Lower lobe of right lung (tissue), 2 donors: ENCODE results near the gene ABCB6. TPM values are rescaled to one million over a fixed set of nuclear protein-coding genes. Genes with fewer than 3 reads are reported as not detected.

Experiments used
- ATAC-seq, 2 donors: fragments of 200-7000 bp; cut with Tn5 transposase; one replicate each; pipeline ENCODE4 v1.9.1; 2020 to 2022; ENCODE audit warnings: mild to moderate bottlenecking in 2 of 2, moderate library complexity in 2 of 2
- DNase-seq: peaks from one replicate; pipeline ENCODE4 v3.0.0-alpha.2; 2020
- H3K27ac ChIP-seq: fragments of 200-600 bp; one replicate; pipeline ENCODE4 v1.8.0; 2022
- H3K27me3 ChIP-seq: fragments of 200-600 bp; one replicate; pipeline ENCODE4 v1.8.0; 2022; ENCODE audit warnings: low read depth
- H3K36me3 ChIP-seq: fragments of 200-600 bp; one replicate; pipeline ENCODE4 v1.8.0; 2022; ENCODE audit warnings: mild to moderate bottlenecking
- H3K4me1 ChIP-seq: fragments of 200-600 bp; one replicate; pipeline ENCODE4 v1.8.0; 2022
- H3K4me3 ChIP-seq: fragments of 200-600 bp; one replicate; pipeline ENCODE4 v1.8.0; 2022; ENCODE audit warnings: mild to moderate bottlenecking
- H3K9me3 ChIP-seq: fragments of 200-600 bp; one replicate; pipeline ENCODE4 v1.8.0; 2022
- intact Hi-C: fragments of 100-400 bp; cut with DNase I; formaldehyde crosslinking; loops from one replicate; pipeline ENCODE4 v1.11.0; 2022
- total RNA-seq: library from RNA; stranded (reverse); fragmentation: NEBNext Ultra II Directional; extraction: Animal tissue kit (Norgen Biotek cat#: 25700); gene quantifications from one replicate; pipeline ENCODE4 v1.2.1, GENCODE V29; 2021
- TF ChIP-seq, protein P1 (sequence below): fragments of 200-600 bp; IDR thresholded peaks from one replicate; pipeline ENCODE4 v1.8.0; 2022; ENCODE audit warnings: antibody characterized with exemption, mild to moderate bottlenecking
- donor health status: DM: no; HTN: yes; CAD: no; lungs with severe emphysema.

The ABCB6 gene
- total RNA-seq, 1 donor from 2014 or later, result 15.4 TPM

- intact Hi-C loops, result no loop called here
- ATAC-seq (no peak), DNase-seq (no peak)
- Histone ChIP-seq H3K36me3 (peaks cover 34% of the 10 kb centered on the region), H3K27ac (peak overlapping the region; percentile 91), H3K27me3 (no peaks in the 10 kb centered on the region), H3K4me1 (peaks cover 19% of the 10 kb centered on the region), H3K9me3 (no peaks in the 10 kb centered on the region), H3K4me3 (peak overlapping the region; percentile 76)
- TF ChIP-seq, protein P1, sequence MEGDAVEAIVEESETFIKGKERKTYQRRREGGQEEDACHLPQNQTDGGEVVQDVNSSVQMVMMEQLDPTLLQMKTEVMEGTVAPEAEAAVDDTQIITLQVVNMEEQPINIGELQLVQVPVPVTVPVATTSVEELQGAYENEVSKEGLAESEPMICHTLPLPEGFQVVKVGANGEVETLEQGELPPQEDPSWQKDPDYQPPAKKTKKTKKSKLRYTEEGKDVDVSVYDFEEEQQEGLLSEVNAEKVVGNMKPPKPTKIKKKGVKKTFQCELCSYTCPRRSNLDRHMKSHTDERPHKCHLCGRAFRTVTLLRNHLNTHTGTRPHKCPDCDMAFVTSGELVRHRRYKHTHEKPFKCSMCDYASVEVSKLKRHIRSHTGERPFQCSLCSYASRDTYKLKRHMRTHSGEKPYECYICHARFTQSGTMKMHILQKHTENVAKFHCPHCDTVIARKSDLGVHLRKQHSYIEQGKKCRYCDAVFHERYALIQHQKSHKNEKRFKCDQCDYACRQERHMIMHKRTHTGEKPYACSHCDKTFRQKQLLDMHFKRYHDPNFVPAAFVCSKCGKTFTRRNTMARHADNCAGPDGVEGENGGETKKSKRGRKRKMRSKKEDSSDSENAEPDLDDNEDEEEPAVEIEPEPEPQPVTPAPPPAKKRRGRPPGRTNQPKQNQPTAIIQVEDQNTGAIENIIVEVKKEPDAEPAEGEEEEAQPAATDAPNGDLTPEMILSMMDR, result no peak
These were observed 10.6 kb downstream of the ABCB6 start for GRCh38 chr2:219207884-219208740.

GRCh38 chr2:219207134-219207883 lies 11.4 kb downstream of the ABCB6 start:
- Histone ChIP-seq H3K36me3 (peaks cover 28% of the 10 kb centered on the region), H3K4me1 (peaks cover 19% of the 10 kb centered on the region), H3K4me3 (peak overlapping the region; percentile 76), H3K9me3 (no peaks in the 10 kb centered on the region), H3K27me3 (no peaks in the 10 kb centered on the region), H3K27ac (peak overlapping the region; percentile 91)
- ATAC-seq (no peak), DNase-seq (no peak)
- TF ChIP-seq, protein P1, result no peak
- intact Hi-C loops, result no loop called here

GRCh38 chr2:219206328-219207133 lies 12.2 kb downstream of the ABCB6 start, which contains the start of gene ZFAND2B:
Gene ZFAND2B, plus strand, starts transcription at chr2:219206782. Its CDS starts 206 bp downstream, at chr2:219206988.
- TF ChIP-seq, protein P1, result no peak
- peaks cover 28% of the 10 kb centered on the region for H3K36me3 ChIP-seq
- no peaks in the 10 kb centered on the region for H3K9me3 ChIP-seq
- H3K4me1 ChIP-seq, result peaks cover 19% of the 10 kb centered on the region
- intact Hi-C loops, result no loop called here
- peak within 1 kb of the TSS; percentile 76 for H3K4me3 ChIP-seq
- H3K27ac ChIP-seq, result peak within 1 kb of the TSS; percentile 91
- H3K27me3 ChIP-seq, result no peaks in the 10 kb centered on the region
- DNase-seq (peak; percentile 97), ATAC-seq (peak; percentile 98)

DNA sequence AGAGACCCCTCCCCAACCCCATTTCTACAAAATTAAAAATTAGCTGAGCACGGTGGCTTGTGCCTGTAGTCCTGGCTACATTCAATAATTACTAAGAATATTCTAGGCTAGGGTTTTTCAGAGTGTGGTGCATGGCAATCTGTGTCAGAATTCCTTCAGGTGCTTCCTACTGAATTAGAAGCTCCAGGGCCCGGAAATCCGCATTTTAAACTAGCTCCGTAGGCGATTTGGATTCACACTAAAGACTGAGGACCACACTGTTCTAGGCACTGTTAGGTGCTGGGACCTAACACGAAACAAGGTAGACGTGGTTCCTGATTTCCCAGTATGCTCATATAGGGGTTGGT lies 12.8 kb downstream of the ABCB6 start:
- intact Hi-C loops, result no loop called here
- no peaks in the 10 kb centered on the region for H3K27me3 ChIP-seq
- peak overlapping the region; percentile 91 for H3K27ac ChIP-seq
- H3K9me3 ChIP-seq, result no peaks in the 10 kb centered on the region
- ATAC-seq (no peak), DNase-seq (no peak)
- H3K4me3 ChIP-seq, result peak overlapping the region; percentile 76
- peaks cover 28% of the 10 kb centered on the region for H3K36me3 ChIP-seq
- TF ChIP-seq, protein P1, result no peak
- H3K4me1 ChIP-seq, result peaks cover 19% of the 10 kb centered on the region

DNA sequence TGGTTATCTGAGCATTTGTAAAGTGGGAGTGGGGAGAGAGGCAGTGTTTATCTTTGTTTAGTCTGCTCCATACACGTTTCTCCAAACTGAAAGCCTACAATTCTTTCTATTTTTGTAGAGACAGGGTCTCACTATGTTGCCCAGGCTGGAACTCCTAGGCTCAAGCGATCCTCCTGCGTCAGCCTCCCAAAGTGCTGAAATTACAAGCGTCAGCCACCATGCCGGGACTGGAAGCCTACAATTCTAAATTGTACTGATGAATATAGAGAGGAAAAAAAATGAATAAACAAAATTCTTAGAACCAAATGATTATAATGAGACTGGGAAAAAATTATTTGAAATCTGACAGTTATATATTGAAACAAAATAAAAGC lies 13.6 kb downstream of the ABCB6 start:
- TF ChIP-seq, protein P1, result no peak
- Histone ChIP-seq H3K9me3 (no peaks in the 10 kb centered on the region), H3K4me3 (no peak overlapping the region), H3K36me3 (peaks cover 21% of the 10 kb centered on the region), H3K27ac (no peak overlapping the region), H3K27me3 (no peaks in the 10 kb centered on the region), H3K4me1 (peaks cover 19% of the 10 kb centered on the region)
- DNase-seq (no peak), ATAC-seq (no peak)
- intact Hi-C loops, result no loop called here
